Panc1 (cell line): ENCODE data around the gene MUC5B. TPM values are rescaled to one million over a fixed set of nuclear protein-coding genes. Genes with fewer than 3 reads are reported as not detected.
A peak's percentile ranks its signal among the peaks of the same experiment; 100 is the strongest.

Source experiments
- ATAC-seq: fragments of 200-7000 bp; cut with Tn5 transposase; 2 replicates; pipeline ENCODE4 v1.9.1; 2020; ENCODE audit warnings: mild to moderate bottlenecking, moderate library complexity
- BruUV-seq: library from RNA; stranded (reverse); fragments of 400-500 nt; replicated peaks from 2 replicates; lab custom pipeline; 2021; lab: Mats Ljungman, UMichigan
- CTCF ChIA-PET: fragments of 300-600 bp; sonication (Branson Sonifier 250); formaldehyde crosslinking; loops from one replicate; lab custom pipeline; 2022; ENCODE audit warnings: antibody characterized with exemption; lab: Charles Lee
- POLR2A ChIA-PET: fragments of 300-600 bp; sonication (Branson Sonifier 250); formaldehyde crosslinking; loops from one replicate; lab custom pipeline; 2022; ENCODE audit warnings: antibody characterized with exemption; lab: Charles Lee
- DNase-seq: peaks from one replicate; pipeline ENCODE4 v3.0.0-alpha.2; 2010; ENCODE audit warnings: low read depth, low spot score
- H3K27ac ChIP-seq: 2 replicates; pipeline ENCODE4 v1.5.1; 2011; ENCODE audit warnings: mild to moderate bottlenecking, low read length, inconsistent platforms
- H3K27me3 ChIP-seq: fragments of 200-500 bp; sonication (Bioruptor generic); 2 replicates; pipeline ENCODE4 v1.6.0; 2014; ENCODE audit warnings: low read length, inconsistent platforms; ENCODE audit not compliant: control insufficient read depth, insufficient read depth
- H3K36me3 ChIP-seq: fragments of 200-500 bp; sonication (Bioruptor generic); 2 replicates; pipeline ENCODE4 v1.5.1; 2014; ENCODE audit warnings: inconsistent platforms, mild to moderate bottlenecking, low read length, moderate library complexity; ENCODE audit not compliant: control insufficient read depth, insufficient read depth
- H3K4me1 ChIP-seq: 2 replicates; pipeline ENCODE4 v1.5.1; 2011; ENCODE audit warnings: inconsistent platforms, mild to moderate bottlenecking, low read length, moderate library complexity; ENCODE audit not compliant: control insufficient read depth, insufficient read depth
- H3K4me3 ChIP-seq, 2 experiments: 2 replicates each; pipeline ENCODE4 v1.5.1; 2011 to 2012; ENCODE audit warnings: low read depth in 2 of 2, low read length in 2 of 2, mild to moderate bottlenecking in 2 of 2, inconsistent platforms in 1 of 2, moderate library complexity in 1 of 2
- H3K9me3 ChIP-seq: fragments of 200-500 bp; sonication (Bioruptor generic); 2 replicates; pipeline ENCODE4 v1.5.1; 2014; ENCODE audit warnings: low read depth, mild to moderate bottlenecking, inconsistent platforms, low read length, moderate library complexity; ENCODE audit not compliant: control insufficient read depth, insufficient read depth
- POLR2AphosphoS5 ChIP-seq: IDR thresholded peaks from 2 replicates; pipeline ENCODE4 v1.6.1; 2012; ENCODE audit warnings: mild to moderate bottlenecking, low read depth, low read length, moderate library complexity
- REST ChIP-seq, 2 experiments: IDR thresholded peaks; 2 replicates each; pipeline ENCODE4 v1.6.1; 2011 to 2012; ENCODE audit warnings: low read depth in 2 of 2, control low read depth in 1 of 2, low read length in 1 of 2, mild to moderate bottlenecking in 1 of 2, moderate library complexity in 1 of 2; ENCODE audit not compliant: insufficient read depth in 1 of 2
- SIN3A ChIP-seq: IDR thresholded peaks from 2 replicates; pipeline ENCODE4 v1.6.1; 2012; ENCODE audit warnings: low read depth, mild to moderate bottlenecking, low read length, moderate library complexity, borderline replicate concordance; ENCODE audit not compliant: insufficient read depth
- TCF7L2 ChIP-seq: IDR thresholded peaks from 2 replicates; pipeline ENCODE4 v1.6.1; 2011; ENCODE audit warnings: mild to moderate bottlenecking, low read depth, low read length, inconsistent platforms
- in situ Hi-C: cut with HindIII; loops from 2 replicates; pipeline ENCODE4 v1.10.0; 2016; ENCODE audit warnings: low sequenced_read_pairs, low pct_unique_long_range_greater_than_20kb
- intact Hi-C: fragments of 100-400 bp; cut with micrococcal nuclease; formaldehyde crosslinking; loops from one replicate; pipeline ENCODE4 v1.10.0; 2022; ENCODE audit not compliant: unreplicated experiment
- total RNA-seq: library from RNA; stranded (reverse); gene quantifications from one replicate; pipeline ENCODE4 v1.2.1, GENCODE V29; 2021; ENCODE audit not compliant: unreplicated experiment
- TF ChIP-seq, protein P1 (sequence below): fragments of 450-650 bp; IDR thresholded peaks from 2 replicates; pipeline ENCODE4 v1.5.1; 2017; ENCODE audit warnings: mild to moderate bottlenecking

The MUC5B gene
- total RNA-seq, 1 experiment from 2014 or later = 1.2 TPM

- Histone ChIP-seq H3K36me3 (peaks cover 2% of the 10 kb centered on the region; the same call in 1 of the 2 replicates), H3K4me1 (no peaks in the 10 kb centered on the region), H3K27me3 (no peaks in the 10 kb centered on the region), H3K9me3 (no peaks in the 10 kb centered on the region), H3K4me3 (no peak overlapping the region), H3K27ac (no peak overlapping the region)
- peak; percentile 93 for ATAC-seq
- POLR2A ChIA-PET = no interaction called here
- BruUV-seq = no TSS peak
- in situ Hi-C loops (no loop called here), intact Hi-C loops (no loop called here)
- no peak for TF ChIP-seq TCF7L2
- TF ChIP-seq, protein P1, sequence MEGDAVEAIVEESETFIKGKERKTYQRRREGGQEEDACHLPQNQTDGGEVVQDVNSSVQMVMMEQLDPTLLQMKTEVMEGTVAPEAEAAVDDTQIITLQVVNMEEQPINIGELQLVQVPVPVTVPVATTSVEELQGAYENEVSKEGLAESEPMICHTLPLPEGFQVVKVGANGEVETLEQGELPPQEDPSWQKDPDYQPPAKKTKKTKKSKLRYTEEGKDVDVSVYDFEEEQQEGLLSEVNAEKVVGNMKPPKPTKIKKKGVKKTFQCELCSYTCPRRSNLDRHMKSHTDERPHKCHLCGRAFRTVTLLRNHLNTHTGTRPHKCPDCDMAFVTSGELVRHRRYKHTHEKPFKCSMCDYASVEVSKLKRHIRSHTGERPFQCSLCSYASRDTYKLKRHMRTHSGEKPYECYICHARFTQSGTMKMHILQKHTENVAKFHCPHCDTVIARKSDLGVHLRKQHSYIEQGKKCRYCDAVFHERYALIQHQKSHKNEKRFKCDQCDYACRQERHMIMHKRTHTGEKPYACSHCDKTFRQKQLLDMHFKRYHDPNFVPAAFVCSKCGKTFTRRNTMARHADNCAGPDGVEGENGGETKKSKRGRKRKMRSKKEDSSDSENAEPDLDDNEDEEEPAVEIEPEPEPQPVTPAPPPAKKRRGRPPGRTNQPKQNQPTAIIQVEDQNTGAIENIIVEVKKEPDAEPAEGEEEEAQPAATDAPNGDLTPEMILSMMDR = peak; percentile 89
- DNase-seq = no peak
- CTCF ChIA-PET = interaction anchor here (0.9 kb wide), 1 partner anchor 9 kb away, joined by 3 read pairs; no protein-coding TSS in a partner anchor
Observed at GRCh38 chr11:1293619-1294015, 70.8 kb downstream of the MUC5B start.

- intact Hi-C loops = no loop called here
- CTCF ChIA-PET = no interaction called here
- BruUV-seq = no TSS peak
Observed at GRCh38 chr11:1295086-1295485, 72.2 kb downstream of the MUC5B start.

More at GRCh38 chr11:1295086-1295485, 72.2 kb downstream of the MUC5B start:
- TF ChIP-seq POLR2AphosphoS5 (no peak), REST (IDR thresholded peaks at IDR 0.05; ENCODE audit: insufficient read depth in 1 of 2, low read depth in 2 of 2, low read length in 1 of 2) (no peak), TCF7L2 (no peak), SIN3A (no peak)
- TF ChIP-seq, protein P1 = no peak
- Histone ChIP-seq H3K4me3 (no peak overlapping the region), H3K9me3 (no peaks in the 10 kb centered on the region), H3K27ac (no peak overlapping the region), H3K36me3 (peaks cover 2% of the 10 kb centered on the region; the same call in 1 of the 2 replicates), H3K27me3 (no peaks in the 10 kb centered on the region), H3K4me1 (no peaks in the 10 kb centered on the region)
- ATAC-seq (no peak), DNase-seq (no peak)
- in situ Hi-C loops = no loop called here
- POLR2A ChIA-PET = no interaction called here
